Subcutaneous adipose tissue (tissue), 4 donors: Measurements from ENCODE around the gene CDR2. TPM values are rescaled to one million over a fixed set of nuclear protein-coding genes. Genes with fewer than 3 reads are reported as not detected.

ENCODE experiments used
- total RNA-seq, 4 donors: library from RNA; depleted of rRNA; stranded (reverse); fragments of >200 nt; gene quantifications; one replicate each; pipeline ENCODE4 v1.1.0, GENCODE V29; 2016
- TF ChIP-seq, protein P1 (sequence below): fragments of 450-650 bp; IDR thresholded peaks from one replicate; pipeline ENCODE4 v1.5.1; 2016; ENCODE audit warnings: low read depth, mild to moderate bottlenecking, control low read depth, antibody characterized with exemption, moderate library complexity

CDR2 gene
- 10 to 100 TPM; 15.0 to 28.2 (median 16.0) TPM for total RNA-seq

- TF ChIP-seq, protein P1, sequence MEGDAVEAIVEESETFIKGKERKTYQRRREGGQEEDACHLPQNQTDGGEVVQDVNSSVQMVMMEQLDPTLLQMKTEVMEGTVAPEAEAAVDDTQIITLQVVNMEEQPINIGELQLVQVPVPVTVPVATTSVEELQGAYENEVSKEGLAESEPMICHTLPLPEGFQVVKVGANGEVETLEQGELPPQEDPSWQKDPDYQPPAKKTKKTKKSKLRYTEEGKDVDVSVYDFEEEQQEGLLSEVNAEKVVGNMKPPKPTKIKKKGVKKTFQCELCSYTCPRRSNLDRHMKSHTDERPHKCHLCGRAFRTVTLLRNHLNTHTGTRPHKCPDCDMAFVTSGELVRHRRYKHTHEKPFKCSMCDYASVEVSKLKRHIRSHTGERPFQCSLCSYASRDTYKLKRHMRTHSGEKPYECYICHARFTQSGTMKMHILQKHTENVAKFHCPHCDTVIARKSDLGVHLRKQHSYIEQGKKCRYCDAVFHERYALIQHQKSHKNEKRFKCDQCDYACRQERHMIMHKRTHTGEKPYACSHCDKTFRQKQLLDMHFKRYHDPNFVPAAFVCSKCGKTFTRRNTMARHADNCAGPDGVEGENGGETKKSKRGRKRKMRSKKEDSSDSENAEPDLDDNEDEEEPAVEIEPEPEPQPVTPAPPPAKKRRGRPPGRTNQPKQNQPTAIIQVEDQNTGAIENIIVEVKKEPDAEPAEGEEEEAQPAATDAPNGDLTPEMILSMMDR = no peak
Measured at GRCh38 chr16:22374311-22375116, at the start of gene CDR2. Gene CDR2 (minus strand): TSS chr16:22374619. CDS start chr16:22374309, 310 bp downstream.

GRCh38 chr16:22423716-22424115, 49.3 kb upstream of the CDR2 start:
- TF ChIP-seq, protein P1 = no peak

DNA sequence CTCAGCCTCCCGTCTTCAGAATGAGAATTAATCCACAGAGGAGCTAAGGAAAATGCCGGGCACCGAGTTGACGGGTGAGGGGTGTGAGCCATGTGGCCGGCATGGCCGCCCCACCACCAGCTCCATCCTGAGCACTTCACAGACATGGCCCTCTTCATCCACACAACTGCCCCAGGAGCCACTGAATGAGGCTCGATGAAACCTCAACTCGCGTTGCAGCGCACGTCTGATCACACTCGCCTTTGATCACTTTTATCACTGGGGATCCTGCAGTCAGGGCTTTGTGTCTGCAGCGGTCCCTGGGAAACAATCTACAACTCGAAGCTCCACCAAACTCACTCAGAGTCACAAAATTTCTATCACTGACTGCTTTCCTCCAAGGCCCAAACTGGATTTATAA, 46.7 kb upstream of the CDR2 start:
- TF ChIP-seq, protein P1 = no peak

- TF ChIP-seq, protein P1 = no peak
Measured at GRCh38 chr16:22420606-22421135, 46.3 kb upstream of the CDR2 start.

DNA sequence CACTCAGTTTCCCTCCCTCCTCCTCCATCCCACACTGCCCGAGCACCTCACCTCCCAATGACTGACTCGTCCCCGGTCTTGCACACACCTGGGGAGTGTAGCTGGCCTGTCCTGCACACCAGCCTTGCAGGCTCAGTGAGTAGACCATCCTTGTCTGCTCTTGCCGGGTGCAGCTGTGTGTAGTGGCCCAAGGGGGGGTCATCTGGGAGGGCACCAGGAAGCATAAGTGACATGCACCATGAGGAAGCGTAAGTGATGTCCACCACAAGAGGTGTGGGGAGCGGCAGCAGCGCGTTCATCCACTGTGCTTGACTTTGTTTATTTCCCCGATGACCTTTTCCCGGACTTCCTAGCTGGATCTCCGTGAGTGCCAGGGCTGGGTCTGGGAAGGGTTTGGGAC, 45.5 kb upstream of the CDR2 start:
- TF ChIP-seq, protein P1 = no peak

DNA sequence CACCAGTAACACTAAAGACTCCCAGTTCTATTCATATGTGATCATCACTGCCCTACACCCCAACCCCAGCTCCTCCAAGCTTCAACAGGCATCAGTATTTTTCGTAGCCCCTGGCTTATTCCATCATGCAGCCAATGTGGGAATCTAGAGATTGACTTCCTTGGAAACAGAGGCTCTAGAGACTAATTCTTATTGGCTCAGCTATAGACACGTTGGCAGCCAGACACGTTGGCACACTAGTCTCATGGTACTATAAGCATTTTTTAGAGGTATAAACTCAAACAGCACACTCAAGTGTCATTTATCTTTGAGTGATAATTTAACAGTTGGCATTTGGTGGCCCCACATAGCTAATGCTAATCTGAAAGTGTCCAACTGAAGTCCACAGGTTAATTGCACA, 44.4 kb upstream of the CDR2 start:
- TF ChIP-seq, protein P1 = no peak

- TF ChIP-seq, protein P1 = no peak
Measured at GRCh38 chr16:22417019-22417418, 42.6 kb upstream of the CDR2 start.
